ENCODE data around the gene KANK3.

GRCh38 chr19:8357007-8357521, 14.0 kb upstream of the KANK3 start:
- TF ChIP-seq POLR2AphosphoS5 (IDR thresholded peaks at IDR 0.05): no peak
- no peak for TF ChIP-seq CTCF (IDR thresholded peaks at IDR 0.05; ENCODE audit: poor library complexity, severe bottlenecking)
- no peak for TF ChIP-seq TAF1 (IDR thresholded peaks at IDR 0.05; ENCODE audit: low read depth)
- no peak for TF ChIP-seq EZH2 (IDR thresholded peaks at IDR 0.05; ENCODE audit: borderline replicate concordance, insufficient read depth, low read length, poor library complexity, severe bottlenecking)
- no peak for TF ChIP-seq EP300 (conservative IDR thresholded peaks at IDR 0.05; ENCODE audit: poor library complexity, severe bottlenecking)

All from neural cell (in vitro differentiated cells).